ENCODE measurements around the gene IMMP1L.
"Not testable (repeated sequence)": the region's sequence is repeated elsewhere in the genome, so short reads cannot be mapped to it uniquely, and the experiment has no call there.

IMMP1L gene

GRCh38 chr11:31509429-31510345 is at the start of gene IMMP1L, which contains the start of gene ELP4:
Gene IMMP1L, minus strand, starts transcription at chr11:31509622. Its CDS starts 46,346 bp downstream, at chr11:31463276.
Gene ELP4, plus strand, starts transcription at chr11:31509767. Its CDS starts 18 bp downstream, at chr11:31509785.
- peak; percentile 74 to 88 (median 82) for DNase-seq

GRCh38 chr11:31558001-31558400 is 48.6 kb upstream of the IMMP1L start:
- DNase-seq: no peak

GRCh38 chr11:31555938-31556337 is 46.5 kb upstream of the IMMP1L start:
- no peak for DNase-seq

- no peak for DNase-seq
Measured at GRCh38 chr11:31542862-31543261, 33.4 kb upstream of the IMMP1L start.

GRCh38 chr11:31535479-31535878 is 26.1 kb upstream of the IMMP1L start:
- no peak for DNase-seq

GRCh38 chr11:31531293-31531692 is 21.9 kb upstream of the IMMP1L start:
- DNase-seq: no peak

GRCh38 chr11:31529701-31530100 is 20.3 kb upstream of the IMMP1L start:
- DNase-seq: no peak

- DNase-seq: no peak
Measured at GRCh38 chr11:31529189-31529588, 19.8 kb upstream of the IMMP1L start.

GRCh38 chr11:31521497-31522150 is 12.2 kb upstream of the IMMP1L start:
- DNase-seq: no peak

- no peak for DNase-seq
Measured at GRCh38 chr11:31512117-31512516, 2.7 kb upstream of the IMMP1L start.

GRCh38 chr11:31509051-31509428 is 382 bp downstream of the IMMP1L start:
- DNase-seq: no peak

GRCh38 chr11:31500560-31500959 is 8.9 kb downstream of the IMMP1L start:
- no peak for DNase-seq

GRCh38 chr11:31499576-31500178 is 9.7 kb downstream of the IMMP1L start:
- no peak for DNase-seq

- not testable (repeated sequence) for DNase-seq
Measured at GRCh38 chr11:31493762-31494161, 15.7 kb downstream of the IMMP1L start.

GRCh38 chr11:31493235-31493634 is 16.2 kb downstream of the IMMP1L start:
- no peak for DNase-seq

- DNase-seq: no peak
Measured at GRCh38 chr11:31492320-31492913, 17.0 kb downstream of the IMMP1L start.

GRCh38 chr11:31487848-31488247 is 21.6 kb downstream of the IMMP1L start:
- DNase-seq: no peak

GRCh38 chr11:31484497-31484896 is 24.9 kb downstream of the IMMP1L start:
- DNase-seq: no peak

- no peak for DNase-seq
Measured at GRCh38 chr11:31480930-31481329, 28.5 kb downstream of the IMMP1L start.

- no peak for DNase-seq
Measured at GRCh38 chr11:31479066-31479465, 30.4 kb downstream of the IMMP1L start.

GRCh38 chr11:31478223-31478590 is 31.2 kb downstream of the IMMP1L start:
- DNase-seq: no peak

GRCh38 chr11:31477528-31478222 is 31.7 kb downstream of the IMMP1L start:
- no peak for DNase-seq

- DNase-seq: no peak
Measured at GRCh38 chr11:31474083-31474482, 35.3 kb downstream of the IMMP1L start.
